Activated CD4-positive, alpha-beta T cell treated with anti-CD3 and anti-CD28 coated beads, Interleukin-2, amount 10 ng/mL, durations not matched to agents 24 days and 14 days (primary cell): ENCODE results near the gene FGF12. TPM values are rescaled to one million over a fixed set of nuclear protein-coding genes. Genes with fewer than 3 reads are reported as not detected.

Experiments
- DNase-seq: peaks from one replicate; pipeline ENCODE4 v3.0.0; 2022
- H3K27ac Mint-ChIP-seq: one replicate; pipeline ENCODE4 v1.8.0; 2022; ENCODE audit warnings: mild to moderate bottlenecking, mixed read lengths
- H3K27me3 Mint-ChIP-seq: one replicate; pipeline ENCODE4 v1.8.0; 2022; ENCODE audit warnings: mixed read lengths
- H3K36me3 Mint-ChIP-seq: one replicate; pipeline ENCODE4 v1.8.0; 2022; ENCODE audit warnings: low read depth, mild to moderate bottlenecking, mixed read lengths
- H3K4me1 Mint-ChIP-seq: one replicate; pipeline ENCODE4 v1.8.0; 2021; ENCODE audit warnings: mixed read lengths
- H3K4me3 Mint-ChIP-seq: one replicate; pipeline ENCODE4 v1.8.0; 2022; ENCODE audit warnings: mild to moderate bottlenecking, moderate library complexity, mixed read lengths
- H3K9me3 Mint-ChIP-seq: one replicate; pipeline ENCODE4 v1.8.0; 2021; ENCODE audit warnings: mixed read lengths
- intact Hi-C: fragments of 100-400 bp; cut with micrococcal nuclease; formaldehyde crosslinking; loops from one replicate; pipeline ENCODE4 v1.15.1; 2023
- total RNA-seq: library from RNA; stranded (reverse); gene quantifications from 2 replicates; pipeline ENCODE4 v1.2.3, GENCODE V29; 2022

The FGF12 gene
- total RNA-seq, 1 donor from 2014 or later: not detected

- no peak overlapping the region for H3K27ac Mint-ChIP-seq
Measured at GRCh38 chr3:192482391-192482790, 244.9 kb downstream of the FGF12 start.

DNA sequence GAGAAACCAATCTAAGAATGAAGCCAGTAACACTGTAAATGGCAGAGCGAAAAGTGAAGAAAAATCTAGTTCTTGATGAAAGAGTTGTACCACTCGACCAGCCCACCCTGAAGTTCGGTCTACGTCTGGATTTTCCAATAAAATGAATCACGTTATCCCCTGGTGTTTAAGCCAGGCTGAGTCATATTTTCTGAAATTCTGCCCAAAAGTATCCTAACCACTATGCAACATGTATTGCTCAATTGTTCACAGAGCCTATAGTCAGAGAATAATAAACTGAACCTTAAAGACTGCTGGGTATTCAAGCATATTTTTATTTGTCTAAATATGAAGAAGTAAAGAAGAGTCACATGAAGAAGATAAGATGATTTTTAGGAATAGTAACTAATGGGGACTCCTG is 245.7 kb downstream of the FGF12 start:
- intact Hi-C loops: no loop called here
- Mint-ChIP-seq H3K9me3 (no peaks in the 10 kb centered on the region), H3K27ac (no peak overlapping the region), H3K4me1 (no peaks in the 10 kb centered on the region), H3K4me3 (no peak overlapping the region), H3K27me3 (no peaks in the 10 kb centered on the region), H3K36me3 (no peaks in the 10 kb centered on the region)
- DNase-seq: no peak

More at GRCh38 chr3:192482391-192482790, 244.9 kb downstream of the FGF12 start:
- Mint-ChIP-seq H3K27me3 (no peaks in the 10 kb centered on the region), H3K36me3 (no peaks in the 10 kb centered on the region), H3K4me3 (no peak overlapping the region), H3K4me1 (no peaks in the 10 kb centered on the region), H3K9me3 (no peaks in the 10 kb centered on the region)
- no peak for DNase-seq
- intact Hi-C loops: no loop called here

GRCh38 chr3:192467230-192468140 is 259.9 kb downstream of the FGF12 start:
- H3K4me3 Mint-ChIP-seq: no peak overlapping the region
- no peaks in the 10 kb centered on the region for H3K36me3 Mint-ChIP-seq
- H3K27me3 Mint-ChIP-seq: peaks cover 13% of the 10 kb centered on the region
- H3K4me1 Mint-ChIP-seq: no peaks in the 10 kb centered on the region
- no peaks in the 10 kb centered on the region for H3K9me3 Mint-ChIP-seq
- DNase-seq: peak; percentile 83
- intact Hi-C loops: loop anchor here (2.0 to 5.0 kb wide), 2 partner anchors 335 to 1105 kb away; no protein-coding TSS in a partner anchor
- H3K27ac Mint-ChIP-seq: no peak overlapping the region

GRCh38 chr3:192449036-192449435 is 278.3 kb downstream of the FGF12 start:
- intact Hi-C loops: no loop called here
- H3K9me3 Mint-ChIP-seq: no peaks in the 10 kb centered on the region
- no peak for DNase-seq
- no peaks in the 10 kb centered on the region for H3K4me1 Mint-ChIP-seq
- no peak overlapping the region for H3K27ac Mint-ChIP-seq
- H3K36me3 Mint-ChIP-seq: no peaks in the 10 kb centered on the region
- H3K27me3 Mint-ChIP-seq: peaks cover 16% of the 10 kb centered on the region
- H3K4me3 Mint-ChIP-seq: no peak overlapping the region

DNA sequence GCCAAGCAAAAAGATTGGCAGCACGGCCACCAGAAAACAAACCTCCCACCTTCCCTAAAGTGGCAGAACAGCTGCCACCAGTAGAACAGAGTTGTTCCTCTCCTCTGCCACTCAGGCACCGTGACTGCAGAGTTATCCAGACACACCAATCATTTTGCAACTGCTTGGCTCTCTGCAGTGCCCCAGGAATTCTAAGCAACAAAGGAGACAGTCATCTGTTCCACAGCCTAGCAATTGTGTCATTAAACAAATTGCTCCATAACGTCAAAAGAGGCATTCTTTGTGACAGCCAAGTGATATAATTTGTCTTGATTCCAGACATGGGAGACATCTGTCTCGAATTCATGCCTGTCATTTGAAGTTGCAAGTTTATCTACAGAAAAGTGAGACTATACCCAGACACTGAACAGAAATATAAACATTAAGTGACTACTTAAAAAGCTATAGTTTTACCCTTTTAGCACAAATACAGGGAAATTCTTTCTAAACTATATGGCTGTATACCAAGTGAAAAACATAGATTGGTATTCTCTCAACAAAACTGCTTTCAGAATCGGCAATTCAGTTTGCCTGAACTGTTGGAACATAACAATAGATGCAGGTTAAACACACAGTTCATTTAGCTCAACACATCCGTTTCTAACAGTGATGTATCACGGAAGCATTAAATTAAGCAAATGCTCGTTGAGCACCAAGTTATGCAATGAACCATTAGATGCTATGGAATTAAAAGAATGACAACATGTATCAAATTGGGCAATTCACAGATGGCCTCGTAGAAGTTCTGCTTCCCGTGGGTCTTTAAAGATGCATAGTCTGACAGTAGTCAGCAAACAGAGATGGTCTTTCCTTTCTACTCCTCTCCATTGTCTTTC is 281.3 kb downstream of the FGF12 start:
- H3K27ac Mint-ChIP-seq: no peak overlapping the region
- no peaks in the 10 kb centered on the region for H3K36me3 Mint-ChIP-seq
- DNase-seq: no peak
- H3K27me3 Mint-ChIP-seq: peaks cover 16% of the 10 kb centered on the region
- H3K4me3 Mint-ChIP-seq: no peak overlapping the region
- no peaks in the 10 kb centered on the region for H3K4me1 Mint-ChIP-seq
- intact Hi-C loops: loop anchor here (2.0 kb wide), 2 partner anchors 315 to 1029 kb away; no protein-coding TSS in a partner anchor
- H3K9me3 Mint-ChIP-seq: no peaks in the 10 kb centered on the region

DNA sequence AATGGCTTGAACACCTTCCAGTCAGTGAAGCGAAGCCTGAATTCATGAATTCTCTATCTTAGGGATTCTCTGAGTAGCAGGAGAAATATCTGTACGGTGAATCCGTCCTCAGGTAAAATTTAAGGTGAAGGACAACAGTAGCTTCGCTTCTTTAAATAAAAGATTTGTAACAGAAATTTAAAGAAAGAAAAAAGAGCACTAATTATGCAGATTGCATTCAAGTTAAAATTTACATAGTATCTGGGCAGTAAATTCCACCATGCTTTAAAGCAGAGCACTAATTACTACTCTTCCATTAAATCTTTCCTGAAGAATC is 282.6 kb downstream of the FGF12 start:
- H3K4me3 Mint-ChIP-seq: no peak overlapping the region
- peaks cover 17% of the 10 kb centered on the region for H3K27me3 Mint-ChIP-seq
- no peak for DNase-seq

DNA sequence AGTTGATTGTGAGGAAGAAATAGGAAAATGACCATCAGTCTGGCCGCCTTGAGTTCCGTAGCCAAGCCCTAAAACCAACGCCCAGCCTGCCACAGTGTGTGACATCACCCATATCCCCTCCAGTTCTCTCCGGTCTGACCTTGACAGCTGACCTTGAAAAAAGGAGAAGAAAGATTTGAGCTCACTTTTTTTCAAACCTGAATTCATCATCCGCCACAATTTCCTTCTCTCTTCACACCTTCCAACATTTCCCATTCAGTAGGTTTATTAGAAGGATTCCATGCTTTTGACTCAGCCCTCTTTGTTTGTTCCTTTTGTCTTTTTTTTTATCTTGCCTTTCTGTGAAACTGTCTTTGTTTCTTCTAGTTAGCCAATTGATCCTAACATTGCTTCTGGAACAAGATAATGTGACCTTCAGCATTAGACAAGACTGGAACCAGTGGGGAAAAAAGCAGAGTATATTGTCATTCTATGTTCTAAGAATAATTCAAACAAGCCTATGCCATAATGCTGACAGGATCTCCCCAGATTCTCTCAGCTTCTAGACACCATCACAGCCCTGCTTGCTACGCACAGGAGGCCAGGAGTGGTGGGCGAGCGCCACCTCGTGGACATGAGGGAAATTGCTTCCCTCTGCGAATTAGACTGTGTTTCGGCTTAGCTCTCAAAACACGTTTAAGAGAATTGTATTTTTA is 283.1 kb downstream of the FGF12 start:
- Mint-ChIP-seq H3K9me3 (no peaks in the 10 kb centered on the region), H3K27ac (no peak overlapping the region)
- intact Hi-C loops: loop anchor here (1.0 to 2.0 kb wide), 3 partner anchors 256 to 1027 kb away; no protein-coding TSS in a partner anchor

More for the DNA sequence above, 282.6 kb downstream of the FGF12 start:
- intact Hi-C loops: loop anchor here (1.0 to 2.0 kb wide), 3 partner anchors 256 to 1028 kb away; no protein-coding TSS in a partner anchor
- H3K9me3 Mint-ChIP-seq: no peaks in the 10 kb centered on the region
- H3K4me1 Mint-ChIP-seq: no peaks in the 10 kb centered on the region
- no peak overlapping the region for H3K27ac Mint-ChIP-seq
- no peaks in the 10 kb centered on the region for H3K36me3 Mint-ChIP-seq

GRCh38 chr3:192435241-192435640 is 292.1 kb downstream of the FGF12 start:
- Mint-ChIP-seq H3K36me3 (no peaks in the 10 kb centered on the region), H3K4me1 (no peaks in the 10 kb centered on the region), H3K4me3 (no peak overlapping the region), H3K27me3 (peaks cover 4% of the 10 kb centered on the region), H3K27ac (no peak overlapping the region), H3K9me3 (no peaks in the 10 kb centered on the region)
- DNase-seq: no peak
- intact Hi-C loops: no loop called here

More for the DNA sequence above, 283.1 kb downstream of the FGF12 start:
- H3K27me3 Mint-ChIP-seq: peaks cover 17% of the 10 kb centered on the region
- no peaks in the 10 kb centered on the region for H3K4me1 Mint-ChIP-seq
- H3K36me3 Mint-ChIP-seq: no peaks in the 10 kb centered on the region
- peak; percentile 87 for DNase-seq
- H3K4me3 Mint-ChIP-seq: no peak overlapping the region

DNA sequence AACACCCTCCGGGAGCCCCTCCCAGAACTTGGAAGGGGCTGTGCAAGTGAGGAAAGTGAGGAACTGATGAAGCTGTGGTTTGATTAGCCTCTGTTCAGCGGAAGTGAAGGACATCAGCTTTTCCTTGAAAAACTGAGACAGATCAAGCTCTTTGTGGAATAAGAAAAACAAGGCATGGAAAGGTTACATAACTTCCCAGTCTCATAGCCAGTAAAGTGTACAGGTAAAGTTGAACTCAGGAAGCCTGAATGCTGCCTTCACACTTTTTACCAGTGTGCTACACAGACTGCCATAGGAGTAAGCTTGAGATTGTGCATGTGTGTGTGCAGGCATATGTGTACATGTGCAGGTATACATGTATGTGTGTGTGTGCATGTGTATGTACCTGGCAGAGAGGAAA is 293.2 kb downstream of the FGF12 start:
- no peak for DNase-seq
- H3K27ac Mint-ChIP-seq: no peak overlapping the region
- no peaks in the 10 kb centered on the region for H3K9me3 Mint-ChIP-seq
- H3K4me1 Mint-ChIP-seq: no peaks in the 10 kb centered on the region
- peaks cover 3% of the 10 kb centered on the region for H3K27me3 Mint-ChIP-seq
- H3K36me3 Mint-ChIP-seq: no peaks in the 10 kb centered on the region
- intact Hi-C loops: no loop called here
- H3K4me3 Mint-ChIP-seq: no peak overlapping the region

DNA sequence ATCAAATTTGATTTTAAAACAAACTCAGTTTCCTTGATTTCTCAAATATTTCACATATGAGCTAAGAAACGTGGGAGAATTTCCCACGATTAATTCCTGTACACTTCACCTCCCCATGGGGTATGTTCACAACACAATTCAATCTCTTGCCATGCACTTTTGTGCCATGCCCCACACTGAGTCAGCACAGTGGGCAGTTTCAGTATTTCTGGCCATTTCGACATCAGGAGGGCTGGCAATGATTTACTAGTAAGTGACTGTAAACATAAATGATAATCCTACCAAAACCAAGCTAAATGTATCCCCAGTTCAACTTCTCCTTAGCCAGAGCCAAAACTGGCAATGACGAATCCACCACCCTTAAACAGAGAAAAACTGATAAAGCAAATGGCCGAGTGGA is 293.6 kb downstream of the FGF12 start:
- Mint-ChIP-seq H3K9me3 (no peaks in the 10 kb centered on the region), H3K4me3 (no peak overlapping the region), H3K36me3 (no peaks in the 10 kb centered on the region), H3K4me1 (no peaks in the 10 kb centered on the region), H3K27ac (no peak overlapping the region), H3K27me3 (peaks cover 3% of the 10 kb centered on the region)
- no peak for DNase-seq
- intact Hi-C loops: no loop called here

DNA sequence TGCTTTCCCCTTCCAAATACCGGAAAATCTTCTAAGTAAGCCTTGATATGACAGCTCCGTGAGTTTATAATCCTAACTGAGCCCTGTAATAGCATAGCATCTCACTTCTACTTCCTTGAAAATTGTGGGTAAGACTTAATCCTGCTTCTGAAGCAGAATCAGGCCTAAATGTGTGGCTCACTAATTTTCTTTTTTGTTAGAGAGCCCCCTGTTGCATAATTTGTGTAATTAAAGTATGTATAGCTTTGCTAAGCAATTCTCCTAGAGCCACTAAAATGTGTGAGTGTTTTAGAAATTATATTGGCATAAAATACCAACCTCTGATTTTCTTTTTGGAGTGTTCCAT is 304.4 kb downstream of the FGF12 start:
- intact Hi-C loops: loop anchor here (5.0 to 10.0 kb wide), 2 partner anchors 236 to 998 kb away; no protein-coding TSS in a partner anchor

DNA sequence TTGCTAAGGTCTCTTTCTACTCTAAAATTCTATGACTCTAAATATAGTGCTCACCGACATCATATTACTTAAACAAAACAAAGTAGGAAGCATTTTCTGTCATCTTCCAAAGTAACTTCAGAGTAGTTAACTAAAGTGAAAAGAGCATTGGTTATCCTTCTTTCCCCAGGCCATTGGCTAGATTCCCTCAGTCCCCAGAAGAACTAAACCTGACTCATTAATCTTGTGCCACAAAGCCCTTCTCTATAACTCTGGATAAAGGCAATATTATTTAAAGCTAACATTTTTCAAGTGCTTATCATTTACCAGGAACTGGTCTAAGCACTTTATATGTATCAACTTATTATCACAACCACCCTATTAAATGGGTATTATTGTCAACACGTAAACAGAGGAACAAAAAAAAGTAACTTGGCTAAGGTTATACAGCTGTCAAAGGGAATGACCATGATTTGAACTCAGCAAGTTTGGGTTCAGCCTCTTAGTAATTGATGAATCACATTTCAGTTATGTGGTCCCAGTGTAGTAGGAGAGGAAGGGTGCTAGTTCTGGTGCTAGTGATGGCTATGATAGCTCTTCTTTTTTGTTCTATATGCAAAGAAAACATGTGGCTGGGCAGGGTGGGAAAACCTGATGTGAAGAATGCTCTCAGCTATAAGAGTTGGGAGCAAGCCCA is 304.9 kb downstream of the FGF12 start:
- Mint-ChIP-seq H3K9me3 (no peaks in the 10 kb centered on the region), H3K27ac (no peak overlapping the region), H3K36me3 (no peaks in the 10 kb centered on the region), H3K4me1 (no peaks in the 10 kb centered on the region), H3K4me3 (no peak overlapping the region), H3K27me3 (peaks cover 3% of the 10 kb centered on the region)
- DNase-seq: no peak
- intact Hi-C loops: loop anchor here (5.0 to 10.0 kb wide), 2 partner anchors 235 to 998 kb away; no protein-coding TSS in a partner anchor

More for the DNA sequence above, 304.4 kb downstream of the FGF12 start:
- DNase-seq: no peak
- Mint-ChIP-seq H3K4me3 (no peak overlapping the region), H3K27me3 (peaks cover 3% of the 10 kb centered on the region), H3K36me3 (no peaks in the 10 kb centered on the region), H3K27ac (no peak overlapping the region), H3K9me3 (no peaks in the 10 kb centered on the region), H3K4me1 (no peaks in the 10 kb centered on the region)

DNA sequence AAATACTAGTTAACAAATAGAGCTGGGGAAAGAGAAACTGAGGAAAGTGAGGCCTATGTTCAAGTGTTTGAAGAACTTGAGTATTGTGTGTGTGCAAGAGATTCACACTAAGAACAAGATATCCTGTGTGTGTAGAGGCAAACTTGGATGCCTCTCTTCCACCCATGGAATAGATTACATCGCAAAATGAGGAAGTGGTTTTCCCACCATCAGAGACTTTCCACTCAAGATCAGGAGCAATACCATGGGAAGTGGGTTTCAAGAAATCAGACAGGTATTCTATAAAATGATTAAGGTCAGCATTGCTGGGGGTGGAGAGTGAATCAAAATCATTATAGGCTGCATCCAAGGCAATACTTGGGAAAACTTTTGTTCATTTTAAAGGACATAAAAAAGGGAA is 308.0 kb downstream of the FGF12 start:
- no peaks in the 10 kb centered on the region for H3K36me3 Mint-ChIP-seq
- H3K4me1 Mint-ChIP-seq: no peaks in the 10 kb centered on the region
- peaks cover 6% of the 10 kb centered on the region for H3K27me3 Mint-ChIP-seq
- no peak for DNase-seq
- no peak overlapping the region for H3K4me3 Mint-ChIP-seq
- intact Hi-C loops: no loop called here
- no peaks in the 10 kb centered on the region for H3K9me3 Mint-ChIP-seq
- no peak overlapping the region for H3K27ac Mint-ChIP-seq
